K562 (cell line): Measurements from ENCODE around the gene MMS19. TPM values are rescaled to one million over a fixed set of nuclear protein-coding genes. Genes with fewer than 3 reads are reported as not detected.

Source experiments
- ATAC-seq: fragments of 200-7000 bp; cut with Tn5 transposase; 3 replicates; pipeline ENCODE4 v1.9.1; 2020; ENCODE audit warnings: moderate library complexity
- BruUV-seq: library from RNA; stranded (reverse); fragments of 400-500 nt; replicated peaks from 2 replicates; lab custom pipeline; 2021; lab: Mats Ljungman, UMichigan
- CTCF ChIA-PET: fragments of 300-600 bp; formaldehyde crosslinking; extraction: SDS; loops from one replicate; lab custom pipeline; 2021; ENCODE audit warnings: low intra/inter-chr PET ratio; lab: Yijun Ruan, JAX
- POLR2A ChIA-PET: fragments of 300-600, 350-650 bp; sonication (Branson Sonifier 250); formaldehyde crosslinking; extraction: SDS; loops from one replicate; lab custom pipeline; 2021; ENCODE audit warnings: antibody characterized with exemption, inconsistent platforms; lab: Yijun Ruan, JAX
- DNase-seq, 4 experiments: peaks; one replicate each; pipeline versions ENCODE4 v3.0.0 to v3.0.0-alpha.2; 2011 to 2018; ENCODE audit warnings: low spot score in 3 of 4, mixed read lengths in 3 of 4; ENCODE audit errors: extremely low read depth in 1 of 4
- FAIRE-seq: peaks from 2 replicates; lab custom pipeline; 2011; peaks lifted over from hg19 to GRCh38; lab: Jason Lieb, UNC
- H2AFZ ChIP-seq: 2 replicates; pipeline ENCODE4 v1.6.0; 2011; ENCODE audit warnings: low read depth, low read length, control low read depth, inconsistent platforms
- H3K27ac ChIP-seq: fragments of 200-600 bp; 3 replicates; pipeline ENCODE4 v1.8.0; 2011; ENCODE audit warnings: low read depth, mild to moderate bottlenecking, control low read depth, inconsistent platforms, low read length, moderate library complexity, mixed read lengths; ENCODE audit errors: extremely low read depth
- H3K27me3 ChIP-seq, 2 experiments: fragments of 300-600 bp in 1 of 2; 2 replicates in 1 of 2; 3 replicates in 1 of 2; pipeline versions ENCODE4 v1.6.0 to v1.8.0; 2011; ENCODE audit warnings: inconsistent platforms in 2 of 2, low read length in 2 of 2, mild to moderate bottlenecking in 1 of 2, mixed read lengths in 1 of 2, moderate library complexity in 1 of 2; ENCODE audit not compliant: control insufficient read depth in 2 of 2, insufficient read depth in 2 of 2
- H3K36me3 ChIP-seq: fragments of 300-600 bp; 3 replicates; pipeline ENCODE4 v1.8.0; 2011; ENCODE audit warnings: mild to moderate bottlenecking, low read length, inconsistent platforms; ENCODE audit not compliant: control insufficient read depth, insufficient read depth
- H3K4me1 ChIP-seq, 2 experiments: fragments of 200-600 bp in 1 of 2; replicated peaks in 1 of 2; 2 replicates in 1 of 2; 3 replicates in 1 of 2; pipeline versions ENCODE4 v1.5.1 to v1.8.0; 2011; ENCODE audit warnings: inconsistent platforms in 2 of 2, low read length in 2 of 2, mild to moderate bottlenecking in 1 of 2, mixed read lengths in 1 of 2, moderate library complexity in 1 of 2; ENCODE audit not compliant: control insufficient read depth in 2 of 2, insufficient read depth in 2 of 2
- H3K4me2 ChIP-seq: 2 replicates; pipeline ENCODE4 v1.6.1; 2011; ENCODE audit warnings: low read length, control low read depth, inconsistent platforms, mixed read lengths; ENCODE audit not compliant: insufficient read depth
- H3K4me3 ChIP-seq: fragments of 200-600 bp; sonication (generic), shearing (Covaris generic); 2 replicates; pipeline ENCODE4 v1.5.1; 2016; ENCODE audit warnings: control low read depth, inconsistent platforms
- H3K79me2 ChIP-seq: fragments of 200-600 bp; 3 replicates; pipeline ENCODE4 v1.8.0; 2011; ENCODE audit warnings: low read length, inconsistent platforms; ENCODE audit not compliant: control insufficient read depth, insufficient read depth
- H3K9ac ChIP-seq, 2 experiments: 2 replicates each; pipeline versions ENCODE4 v1.6.0 to v1.6.1; 2011; ENCODE audit warnings: low read depth in 2 of 2, low read length in 2 of 2, control low read depth in 1 of 2, inconsistent platforms in 1 of 2, mild to moderate bottlenecking in 1 of 2, mixed read lengths in 1 of 2; ENCODE audit not compliant: insufficient read depth in 1 of 2
- H3K9me1 ChIP-seq: one replicate; pipeline ENCODE4 v1.6.0; 2011; ENCODE audit warnings: inconsistent platforms, mild to moderate bottlenecking, low read length, moderate library complexity; ENCODE audit not compliant: control insufficient read depth, insufficient read depth
- H3K9me3 ChIP-seq: replicated peaks from 2 replicates; pipeline ENCODE4 v1.5.1; 2011; ENCODE audit warnings: low read depth, low read length, inconsistent platforms; ENCODE audit not compliant: control insufficient read depth, insufficient read depth
- H4K20me1 ChIP-seq: replicated peaks from 2 replicates; pipeline ENCODE4 v1.6.1; 2011; ENCODE audit warnings: low read length, inconsistent platforms, mixed read lengths; ENCODE audit not compliant: control insufficient read depth, insufficient read depth
- ASH1L ChIP-seq: fragments of 450-650 bp; IDR thresholded peaks from 2 replicates; pipeline ENCODE4 v1.6.1; 2018; ENCODE audit warnings: borderline replicate concordance, mild to moderate bottlenecking, low read depth; ENCODE audit not compliant: partially characterized antibody
- ATF4 ChIP-seq: fragments of 450-650 bp; formaldehyde crosslinking; IDR thresholded peaks from 2 replicates; pipeline ENCODE4 v1.4.0; 2022; ENCODE audit warnings: mild to moderate bottlenecking, moderate library complexity
- EGR1 ChIP-seq: fragments of 450-650 bp; conservative IDR thresholded peaks from 2 replicates; pipeline ENCODE4 v1.6.1; 2017; ENCODE audit warnings: mild to moderate bottlenecking
- FOS ChIP-seq: IDR thresholded peaks from 3 replicates; pipeline ENCODE4 v1.6.1; 2011; ENCODE audit not compliant: insufficient read length; ENCODE audit errors: extremely low read depth
- FOXJ2 ChIP-seq: fragments of 200-800 bp; sonication (Bioruptor generic); IDR thresholded peaks from 2 replicates; pipeline ENCODE4 v1.6.1; 2016; ENCODE audit warnings: missing genetic modification characterization, missing compliant biosample characterization
- HDAC2 ChIP-seq: fragments of 450-650 bp; IDR thresholded peaks from 2 replicates; pipeline ENCODE4 v1.6.1; 2016; ENCODE audit warnings: mild to moderate bottlenecking
- MITF ChIP-seq: IDR thresholded peaks from 2 replicates; pipeline ENCODE4 v1.6.1; 2014; ENCODE audit warnings: antibody characterized with exemption
- MYBL2 ChIP-seq, 2 experiments: fragments of 450-650 bp in 1 of 2; sonication (generic) in 1 of 2; formaldehyde crosslinking in 1 of 2; IDR thresholded peaks; 2 replicates each; pipeline versions ENCODE4 v1.6.1 to v1.8.1; 2017 to 2022; ENCODE audit warnings: borderline replicate concordance in 1 of 2, inconsistent platforms in 1 of 2, low read depth in 1 of 2, mild to moderate bottlenecking in 1 of 2, missing genetic modification reagents in 1 of 2, moderate library complexity in 1 of 2
- NCOA2 ChIP-seq, 2 experiments: fragments of 450-650 bp; IDR thresholded peaks; 2 replicates each; pipeline ENCODE4 v1.6.1; 2018; ENCODE audit warnings: mild to moderate bottlenecking in 2 of 2, moderate library complexity in 1 of 2; ENCODE audit not compliant: partially characterized antibody in 2 of 2
- NFATC3 ChIP-seq: fragments of 450-650 bp; IDR thresholded peaks from 2 replicates; pipeline ENCODE4 v1.6.1; 2017; ENCODE audit warnings: mild to moderate bottlenecking
- PHB ChIP-seq: fragments of 250-450 bp; sonication (Bioruptor Pico); IDR thresholded peaks from 2 replicates; pipeline ENCODE4 v1.5.0; 2021
- POLR3A ChIP-seq: IDR thresholded peaks from 2 replicates; pipeline ENCODE4 v1.6.1; 2011; ENCODE audit warnings: borderline replicate concordance, mild to moderate bottlenecking, moderate library complexity; ENCODE audit not compliant: insufficient read length, insufficient read depth; ENCODE audit errors: extremely low read depth
- SIN3B ChIP-seq: fragments of 450-650 bp; IDR thresholded peaks from 2 replicates; pipeline ENCODE4 v1.6.1; 2017; ENCODE audit warnings: low read depth, mild to moderate bottlenecking, moderate library complexity
- SMAD1 ChIP-seq: fragments of 150-350 bp; IDR thresholded peaks from 2 replicates; pipeline ENCODE4 v1.6.1; 2014; ENCODE audit warnings: low read length, low read depth; ENCODE audit not compliant: partially characterized antibody
- SNIP1 ChIP-seq: fragments of 450-650 bp; IDR thresholded peaks from 2 replicates; pipeline ENCODE4 v1.7.1; 2017; ENCODE audit warnings: low read depth, mild to moderate bottlenecking
- STAT5A ChIP-seq: IDR thresholded peaks from 2 replicates; pipeline ENCODE4 v1.6.1; 2012; ENCODE audit warnings: low read length, inconsistent platforms, borderline replicate concordance
- ZNF384 ChIP-seq: IDR thresholded peaks from 2 replicates; pipeline ENCODE4 v1.6.1; 2012; ENCODE audit warnings: low read depth, low read length, improper control_type of control experiment
- ZNF589 ChIP-seq: fragments of 200-800 bp; sonication (Bioruptor generic); IDR thresholded peaks from 2 replicates; pipeline ENCODE4 v1.6.1; 2016; ENCODE audit warnings: low read depth, missing genetic modification characterization, missing compliant biosample characterization
- ZNF780A ChIP-seq: fragments of 250-450 bp; sonication (Bioruptor Pico); IDR thresholded peaks from 2 replicates; pipeline ENCODE4 v1.5.0; 2021; ENCODE audit warnings: mild to moderate bottlenecking
- WGBS: fragments of 100-300 bp; shearing (Covaris generic); methylation state at CpG from one replicate; pipeline ENCODE4 v1.1.6; 2016; ENCODE audit warnings: low coverage, mixed read lengths; ENCODE audit not compliant: insufficient coverage; ENCODE audit errors: missing lambda C conversion rate; 5-methylcytosine and 5-hydroxymethylcytosine counted together
- in situ Hi-C: fragments of 300-500 bp; cut with MboI; formaldehyde crosslinking; loops from 4 replicates; pipeline ENCODE4 v1.15.0; 2018; ENCODE audit warnings: inconsistent platforms, mixed read lengths
- intact Hi-C: fragments of 100-400 bp; cut with micrococcal nuclease; formaldehyde crosslinking; loops from 2 replicates; pipeline ENCODE4 v1.14.2; 2022
- polyA plus RNA-seq, 8 experiments: library from polyadenylated mRNA; depleted of rRNA in 4 of 8; stranded (reverse) in 5 of 8; unstranded in 3 of 8; fragments of >200 nt; fragmentation: Nextera tagmentation in 2 of 8; fragmentation: Illumina TruSeq in 1 of 8; extraction: Ambion mirVana in 2 of 8; extraction: Trizol in 1 of 8; gene quantifications; 2 replicates each; pipeline versions ENCODE4 v1.2.1 to v1.2.3, GENCODE V29; 2011 to 2014; ENCODE audit warnings: inconsistent platforms in 1 of 8, missing spikeins in 1 of 8
- total RNA-seq, 7 experiments: library from RNA; depleted of rRNA in 6 of 7; stranded (reverse); fragments of >200 nt in 6 of 7; fragmentation: Illumina TruSeq in 2 of 7; extraction: Trizol in 2 of 7; gene quantifications; 2 replicates each; pipeline versions ENCODE4 v1.2.1 to v1.2.3, GENCODE V29; 2011 to 2021; ENCODE audit warnings: low replicate concordance in 1 of 7
- TF ChIP-seq, protein P1 (sequence below), 2 experiments: fragments of 450-650 bp; IDR thresholded peaks; 2 replicates each; pipeline ENCODE4 v1.6.1; 2016

The MMS19 gene
- total and polyA plus RNA-seq, 9 of the 15 experiments (the other 6 are each of a cell fraction or from before 2014, with no cell fraction given) = 40.1 to 110 (median 62.9) TPM

DNA sequence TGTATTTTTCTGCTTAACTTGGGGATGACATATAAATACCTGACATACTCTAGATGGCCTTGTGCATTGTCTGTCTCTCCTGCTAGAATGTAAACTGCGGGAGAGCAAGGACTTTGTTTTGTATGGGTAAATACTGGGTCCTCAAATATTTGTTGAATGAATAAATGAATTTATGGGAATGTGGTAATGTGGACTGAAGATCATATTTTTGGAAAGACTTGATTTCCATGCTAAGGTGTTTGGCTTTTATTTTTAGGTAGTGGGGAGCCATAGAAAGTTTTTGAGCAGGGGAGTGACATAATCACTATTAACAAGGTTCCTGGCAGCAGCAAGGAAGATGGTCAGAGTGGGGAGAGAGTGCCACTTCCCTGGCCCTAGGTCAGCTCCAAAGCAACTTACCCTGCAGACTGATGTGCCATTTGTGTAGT lies 27.5 kb upstream of the MMS19 start:
- Histone ChIP-seq H3K9me3 (no peaks in the 10 kb centered on the region), H3K4me3 (no peak overlapping the region), H3K4me2 (no peak overlapping the region), H3K9me1 (no peaks in the 10 kb centered on the region), H2AFZ (no peak overlapping the region), H4K20me1 (no peaks in the 10 kb centered on the region)
- FAIRE-seq = no peak
- no TSS peak for BruUV-seq
- in situ Hi-C loops = no loop called here
- intact Hi-C loops = no loop called here
- ChIA-PET CTCF (no interaction called here), POLR2A (no interaction called here)
- DNase-seq = no peak
- TF ChIP-seq, protein P1, sequence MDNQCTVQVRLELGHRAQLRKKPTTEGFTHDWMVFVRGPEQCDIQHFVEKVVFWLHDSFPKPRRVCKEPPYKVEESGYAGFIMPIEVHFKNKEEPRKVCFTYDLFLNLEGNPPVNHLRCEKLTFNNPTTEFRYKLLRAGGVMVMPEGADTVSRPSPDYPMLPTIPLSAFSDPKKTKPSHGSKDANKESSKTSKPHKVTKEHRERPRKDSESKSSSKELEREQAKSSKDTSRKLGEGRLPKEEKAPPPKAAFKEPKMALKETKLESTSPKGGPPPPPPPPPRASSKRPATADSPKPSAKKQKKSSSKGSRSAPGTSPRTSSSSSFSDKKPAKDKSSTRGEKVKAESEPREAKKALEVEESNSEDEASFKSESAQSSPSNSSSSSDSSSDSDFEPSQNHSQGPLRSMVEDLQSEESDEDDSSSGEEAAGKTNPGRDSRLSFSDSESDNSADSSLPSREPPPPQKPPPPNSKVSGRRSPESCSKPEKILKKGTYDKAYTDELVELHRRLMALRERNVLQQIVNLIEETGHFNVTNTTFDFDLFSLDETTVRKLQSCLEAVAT (IDR thresholded peaks at IDR 0.05) = no peak
- TF ChIP-seq ZNF589 (CRISPR knock-in tag) (no peak), ZNF780A (CRISPR knock-in tag) (no peak), SNIP1 (no peak), SIN3B (no peak), STAT5A (no peak), MYBL2 (IDR thresholded peaks at IDR 0.05; ENCODE audit: low read depth) (no peak), MYBL2 (CRISPR knock-in tag; IDR thresholded peaks at IDR 0.05; ENCODE audit: borderline replicate concordance) (no peak), ZNF384 (no peak), FOXJ2 (no peak), EGR1 (no peak), SMAD1 (no peak), ASH1L (no peak), POLR3A (no peak), FOS (no peak), HDAC2 (no peak), ATF4 (CRISPR knock-in tag) (no peak), NCOA2 (IDR thresholded peaks at IDR 0.05; ENCODE audit: partially characterized antibody in 2 of 2) (no peak), MITF (no peak), NFATC3 (no peak), PHB (CRISPR knock-in tag) (no peak)
- TF ChIP-seq, all 486 proteins: peak for 0
- no peak overlapping the region for H3K9ac ChIP-seq
- peaks cover 4 to 46% of the 10 kb centered on the region in 2 experiments; a peak in 3 of 5 replicates for H3K27me3 ChIP-seq
- no peaks in the 10 kb centered on the region; a peak in 2 of 5 replicates for H3K4me1 ChIP-seq
- H3K79me2 ChIP-seq = no peaks in the 10 kb centered on the region
- no peak overlapping the region for H3K27ac ChIP-seq
- ATAC-seq = no peak
- WGBS = 0% methylated on average over 1 of the region's 1 CpG
- no peaks in the 10 kb centered on the region for H3K36me3 ChIP-seq
